Smooth muscle cell (in vitro differentiated cells): ENCODE data around the gene C4B. TPM values are rescaled to one million over a fixed set of nuclear protein-coding genes. Genes with fewer than 3 reads are reported as not detected.
"Not testable (repeated sequence)": the region's sequence is repeated elsewhere in the genome, so short reads cannot be mapped to it uniquely, and the experiment has no call there.

Experiments used
- DNase-seq: peaks from one replicate; lab custom pipeline; 2025; ENCODE audit not compliant: unreplicated experiment; lab: John Stamatoyannopoulos, UW
- H2AFZ ChIP-seq: fragments of 200-600 bp; sonication (generic); 2 replicates; pipeline ENCODE4 v1.6.0; 2016; ENCODE audit warnings: antibody characterized with exemption, low read depth, mild to moderate bottlenecking
- H3F3A ChIP-seq: fragments of 200-600 bp; sonication (generic); 2 replicates; pipeline ENCODE4 v1.6.0; 2017; ENCODE audit warnings: antibody characterized with exemption, low read depth
- H3K27ac ChIP-seq: fragments of 200-600 bp; sonication (generic); 2 replicates; pipeline ENCODE4 v1.5.1; 2016; ENCODE audit warnings: low read depth, mild to moderate bottlenecking
- H3K27me3 ChIP-seq: fragments of 200-600 bp; sonication (generic); 2 replicates; pipeline ENCODE4 v1.6.1; 2016; ENCODE audit warnings: low read depth, mild to moderate bottlenecking
- H3K36me3 ChIP-seq: fragments of 200-600 bp; sonication (generic); 2 replicates; pipeline ENCODE4 v1.5.1; 2016; ENCODE audit warnings: low read depth
- H3K4me1 ChIP-seq: fragments of 200-600 bp; sonication (generic); 2 replicates; pipeline ENCODE4 v1.5.1; 2016; ENCODE audit warnings: low read depth
- H3K4me2 ChIP-seq: fragments of 200-600 bp; sonication (generic); 2 replicates; pipeline ENCODE4 v1.6.0; 2016; ENCODE audit warnings: mild to moderate bottlenecking
- H3K4me3 ChIP-seq: fragments of 200-600 bp; sonication (generic); 2 replicates; pipeline ENCODE4 v1.5.1; 2016; ENCODE audit warnings: mild to moderate bottlenecking
- H3K79me2 ChIP-seq: fragments of 200-600 bp; sonication (generic); 2 replicates; pipeline ENCODE4 v1.6.0; 2016; ENCODE audit warnings: low read depth, mild to moderate bottlenecking
- H3K9ac ChIP-seq: fragments of 200-600 bp; sonication (generic); 2 replicates; pipeline ENCODE4 v1.6.0; 2016; ENCODE audit warnings: low read depth
- H3K9me3 ChIP-seq: fragments of 200-600 bp; sonication (generic); replicated peaks from 2 replicates; pipeline ENCODE4 v1.5.1; 2016; ENCODE audit warnings: low read depth
- H4K20me1 ChIP-seq: fragments of 200-600 bp; sonication (generic); 2 replicates; pipeline ENCODE4 v1.6.0; 2016; ENCODE audit warnings: low read depth
- WGBS: methylation state at CpG from one replicate; pipeline ENCODE4 v1.1.7; 2016; ENCODE audit warnings: low lambda C conversion rate; 5-methylcytosine and 5-hydroxymethylcytosine counted together
- polyA plus RNA-seq: library from polyadenylated mRNA; unstranded; fragments of >200 nt; fragmentation: Nextera tagmentation; extraction: Ambion mirVana; gene quantifications from 2 replicates; pipeline ENCODE4 v1.2.1, GENCODE V29; 2016
- total RNA-seq: library from RNA; depleted of rRNA; stranded (reverse); fragments of >200 nt; gene quantifications from 2 replicates; pipeline ENCODE4 v1.2.3, GENCODE V29; 2014

Gene C4B
- total and polyA plus RNA-seq, 2 experiments from 2014 or later: 1.3 to 3.8 TPM

- 97% methylated on average over 6 of the region's 14 CpGs for WGBS
- not testable (repeated sequence) for H3K36me3 ChIP-seq, H3K9ac ChIP-seq, H3K27me3 ChIP-seq, H2AFZ ChIP-seq, H3K4me1 ChIP-seq, H3F3A ChIP-seq, H3K79me2 ChIP-seq, DNase-seq, H4K20me1 ChIP-seq, H3K4me3 ChIP-seq, H3K9me3 ChIP-seq, H3K4me2 ChIP-seq, H3K27ac ChIP-seq
Measured at GRCh38 chr6:32029553-32029952, 15.0 kb downstream of the C4B start.

- not testable (repeated sequence) for H3K27ac ChIP-seq, H3K36me3 ChIP-seq, H3K9ac ChIP-seq, H3F3A ChIP-seq, H3K4me2 ChIP-seq, H4K20me1 ChIP-seq, H3K27me3 ChIP-seq, H3K4me3 ChIP-seq, DNase-seq, H3K4me1 ChIP-seq, H3K9me3 ChIP-seq, H3K79me2 ChIP-seq, H2AFZ ChIP-seq
- WGBS: no CpG with 5 or more reads among the region's 16 CpGs
Measured at GRCh38 chr6:32035283-32036013, 20.9 kb downstream of the C4B start.

GRCh38 chr6:32037136-32037535, 22.5 kb downstream of the C4B start:
- 92% methylated on average over 4 of the region's 5 CpGs for WGBS
- not testable (repeated sequence) for H4K20me1 ChIP-seq, H3K9ac ChIP-seq, H3K27me3 ChIP-seq, H3K79me2 ChIP-seq, H2AFZ ChIP-seq, H3K9me3 ChIP-seq, H3K36me3 ChIP-seq, H3K4me3 ChIP-seq, DNase-seq, H3K27ac ChIP-seq, H3K4me1 ChIP-seq, H3F3A ChIP-seq, H3K4me2 ChIP-seq

DNA sequence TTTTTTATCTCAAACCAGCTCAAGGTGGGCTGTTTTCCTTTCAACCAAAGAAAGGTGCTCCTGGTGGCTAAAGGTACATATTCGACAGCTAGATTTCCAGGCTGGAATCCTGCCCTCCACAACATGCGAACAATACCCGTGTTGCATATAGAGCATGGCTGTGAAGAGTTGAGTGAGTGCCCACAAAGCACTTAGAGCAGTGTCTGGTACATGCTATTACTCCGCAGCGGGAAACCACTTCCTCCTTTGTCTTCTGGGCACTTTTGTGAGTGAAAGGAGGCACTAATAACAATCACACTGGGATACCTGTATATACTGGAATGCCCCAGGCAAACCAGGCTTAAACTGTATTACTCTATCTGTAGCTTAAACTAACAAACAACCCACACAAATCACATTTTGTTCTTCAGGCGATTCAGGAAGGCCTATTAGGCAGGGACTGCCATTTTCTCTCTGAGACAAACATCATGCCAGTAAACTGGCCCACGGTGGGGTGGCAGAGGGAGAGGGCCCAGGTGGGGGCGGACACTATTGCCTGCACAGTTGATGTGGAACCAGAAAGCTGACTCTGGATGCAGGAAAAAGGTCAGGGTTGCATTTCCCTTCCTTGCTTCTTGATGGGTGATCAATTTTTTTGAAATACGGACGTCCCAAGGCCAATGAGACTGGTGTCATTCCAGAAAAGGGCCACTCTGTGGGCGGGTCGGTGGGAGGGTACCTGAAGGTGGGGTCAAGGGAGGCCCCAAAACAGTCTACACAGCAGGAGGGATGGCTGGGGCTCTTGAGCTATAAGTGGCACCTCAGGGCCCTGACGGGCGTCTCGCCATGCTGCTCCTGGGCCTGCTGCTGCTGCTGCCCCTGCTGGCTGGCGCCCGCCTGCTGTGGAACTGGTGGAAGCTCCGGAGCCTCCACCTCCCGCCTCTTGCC, 23.3 kb downstream of the C4B start, which contains the start of gene CYP21A2:
CYP21A2 (plus strand) TSS at position 818 of the 927 bp plus-strand sequence; CDS start at position 826, 8 bp downstream.
- not testable (repeated sequence) for H3K4me1 ChIP-seq, H3K4me3 ChIP-seq, H3K9me3 ChIP-seq, H4K20me1 ChIP-seq, H3K79me2 ChIP-seq, H3F3A ChIP-seq, H3K27ac ChIP-seq, DNase-seq, H2AFZ ChIP-seq, H3K9ac ChIP-seq, H3K27me3 ChIP-seq, H3K4me2 ChIP-seq, H3K36me3 ChIP-seq
- WGBS: 89% methylated on average over 8 of the region's 19 CpGs

- H3K9me3 ChIP-seq, DNase-seq: not testable (repeated sequence)
- 100% methylated on average over 1 of the region's 5 CpGs for WGBS
Measured at GRCh38 chr6:32038878-32039277, 24.3 kb downstream of the C4B start.

DNA sequence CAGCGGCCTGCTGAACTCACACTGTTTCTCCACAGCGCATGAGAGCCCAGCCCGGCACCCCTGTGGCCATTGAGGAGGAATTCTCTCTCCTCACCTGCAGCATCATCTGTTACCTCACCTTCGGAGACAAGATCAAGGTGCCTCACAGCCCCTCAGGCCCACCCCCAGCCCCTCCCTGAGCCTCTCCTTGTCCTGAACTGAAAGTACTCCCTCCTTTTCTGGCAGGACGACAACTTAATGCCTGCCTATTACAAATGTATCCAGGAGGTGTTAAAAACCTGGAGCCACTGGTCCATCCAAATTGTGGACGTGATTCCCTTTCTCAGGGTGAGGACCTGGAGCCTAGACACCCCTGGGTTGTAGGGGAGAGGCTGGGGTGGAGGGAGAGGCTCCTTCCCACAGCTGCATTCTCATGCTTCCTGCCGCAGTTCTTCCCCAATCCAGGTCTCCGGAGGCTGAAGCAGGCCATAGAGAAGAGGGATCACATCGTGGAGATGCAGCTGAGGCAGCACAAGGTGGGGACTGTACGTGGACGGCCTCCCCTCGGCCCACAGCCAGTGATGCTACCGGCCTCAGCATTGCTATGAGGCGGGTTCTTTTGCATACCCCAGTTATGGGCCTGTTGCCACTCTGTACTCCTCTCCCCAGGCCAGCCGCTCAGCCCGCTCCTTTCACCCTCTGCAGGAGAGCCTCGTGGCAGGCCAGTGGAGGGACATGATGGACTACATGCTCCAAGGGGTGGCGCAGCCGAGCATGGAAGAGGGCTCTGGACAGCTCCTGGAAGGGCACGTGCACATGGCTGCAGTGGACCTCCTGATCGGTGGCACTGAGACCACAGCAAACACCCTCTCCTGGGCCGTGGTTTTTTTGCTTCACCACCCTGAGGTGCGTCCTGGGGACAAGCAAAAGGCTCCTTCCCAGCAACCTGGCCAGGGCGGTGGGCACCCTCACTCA, 25.0 kb downstream of the C4B start:
- WGBS: 86% methylated on average over 24 of the region's 24 CpGs
- H3K4me2 ChIP-seq, H3K27me3 ChIP-seq, DNase-seq, H3K9me3 ChIP-seq, H3K4me1 ChIP-seq, H3K27ac ChIP-seq, H2AFZ ChIP-seq, H3K79me2 ChIP-seq, H3F3A ChIP-seq, H4K20me1 ChIP-seq, H3K36me3 ChIP-seq, H3K9ac ChIP-seq, H3K4me3 ChIP-seq: not testable (repeated sequence)

More at GRCh38 chr6:32038878-32039277, 24.3 kb downstream of the C4B start:
- not testable (repeated sequence) for H3K79me2 ChIP-seq, H3K4me3 ChIP-seq, H4K20me1 ChIP-seq, H3K27ac ChIP-seq, H3F3A ChIP-seq, H3K9ac ChIP-seq, H3K27me3 ChIP-seq, H3K4me1 ChIP-seq, H3K4me2 ChIP-seq, H2AFZ ChIP-seq, H3K36me3 ChIP-seq

DNA sequence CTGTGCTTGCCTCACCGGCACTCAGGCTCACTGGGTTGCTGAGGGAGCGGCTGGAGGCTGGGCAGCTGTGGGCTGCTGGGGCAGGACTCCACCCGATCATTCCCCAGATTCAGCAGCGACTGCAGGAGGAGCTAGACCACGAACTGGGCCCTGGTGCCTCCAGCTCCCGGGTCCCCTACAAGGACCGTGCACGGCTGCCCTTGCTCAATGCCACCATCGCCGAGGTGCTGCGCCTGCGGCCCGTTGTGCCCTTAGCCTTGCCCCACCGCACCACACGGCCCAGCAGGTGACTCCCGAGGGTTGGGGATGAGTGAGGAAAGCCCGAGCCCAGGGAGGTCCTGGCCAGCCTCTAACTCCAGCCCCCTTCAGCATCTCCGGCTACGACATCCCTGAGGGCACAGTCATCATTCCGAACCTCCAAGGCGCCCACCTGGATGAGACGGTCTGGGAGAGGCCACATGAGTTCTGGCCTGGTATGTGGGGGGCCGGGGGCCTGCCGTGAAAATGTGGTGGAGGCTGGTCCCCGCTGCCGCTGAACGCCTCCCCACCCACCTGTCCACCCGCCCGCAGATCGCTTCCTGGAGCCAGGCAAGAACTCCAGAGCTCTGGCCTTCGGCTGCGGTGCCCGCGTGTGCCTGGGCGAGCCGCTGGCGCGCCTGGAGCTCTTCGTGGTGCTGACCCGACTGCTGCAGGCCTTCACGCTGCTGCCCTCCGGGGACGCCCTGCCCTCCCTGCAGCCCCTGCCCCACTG, 25.9 kb downstream of the C4B start:
- H3K4me3 ChIP-seq, H3K4me2 ChIP-seq, H3K27me3 ChIP-seq, H3K36me3 ChIP-seq, H3K9me3 ChIP-seq, H4K20me1 ChIP-seq, H3K9ac ChIP-seq, H3K4me1 ChIP-seq, DNase-seq, H2AFZ ChIP-seq, H3K27ac ChIP-seq, H3K79me2 ChIP-seq, H3F3A ChIP-seq: not testable (repeated sequence)
- WGBS: 94% methylated on average over 21 of the region's 43 CpGs
